HG02798 (cell line): ENCODE data around the gene UBASH3B.

Source experiments
- ATAC-seq: cut with Tn5 transposase; IDR thresholded peaks from one replicate; pipeline ENCODE4 v1.9.1; 2021; ENCODE audit warnings: mild to moderate bottlenecking; ENCODE audit not compliant: unreplicated experiment, poor library complexity

Gene UBASH3B

GRCh38 chr11:122705396-122705795, 49.9 kb downstream of the UBASH3B start:
- no peak for ATAC-seq

GRCh38 chr11:122706291-122707088, 51.0 kb downstream of the UBASH3B start:
- no peak for ATAC-seq

- no peak for ATAC-seq
These were observed 51.6 kb downstream of the UBASH3B start for GRCh38 chr11:122707111-122707510.

GRCh38 chr11:122707901-122708300, 52.4 kb downstream of the UBASH3B start:
- ATAC-seq, result no peak

GRCh38 chr11:122709039-122709760, 53.7 kb downstream of the UBASH3B start:
- no peak for ATAC-seq

GRCh38 chr11:122711362-122711761, 55.8 kb downstream of the UBASH3B start:
- no peak for ATAC-seq

- no peak for ATAC-seq
These were observed 56.4 kb downstream of the UBASH3B start for GRCh38 chr11:122711831-122712381.

- peak; percentile 70 for ATAC-seq
These were observed 58.5 kb downstream of the UBASH3B start for GRCh38 chr11:122714004-122714403.

GRCh38 chr11:122714484-122714883, 59.0 kb downstream of the UBASH3B start:
- no peak for ATAC-seq

- no peak for ATAC-seq
These were observed 60.3 kb downstream of the UBASH3B start for GRCh38 chr11:122715548-122716440.

GRCh38 chr11:122717264-122717867, 61.8 kb downstream of the UBASH3B start:
- ATAC-seq, result peak; percentile 47

- ATAC-seq, result no peak
These were observed 64.8 kb downstream of the UBASH3B start for GRCh38 chr11:122720107-122720881.

GRCh38 chr11:122721201-122721963, 65.9 kb downstream of the UBASH3B start:
- ATAC-seq, result no peak

- no peak for ATAC-seq
These were observed 66.4 kb downstream of the UBASH3B start for GRCh38 chr11:122721964-122722266.

- ATAC-seq, result no peak
These were observed 67.6 kb downstream of the UBASH3B start for GRCh38 chr11:122723106-122723505.

GRCh38 chr11:122723576-122723975, 68.1 kb downstream of the UBASH3B start:
- no peak for ATAC-seq

GRCh38 chr11:122724520-122724919, 69.0 kb downstream of the UBASH3B start:
- ATAC-seq, result no peak

- ATAC-seq, result no peak
These were observed 70.5 kb downstream of the UBASH3B start for GRCh38 chr11:122726028-122726427.
